Activated CD8-positive, alpha-beta memory T cell treated with anti-CD3 and anti-CD28 coated beads, Interleukin-2, amount 50 U/mL, for 48 hours (primary cell): ENCODE data around the gene BEGAIN.

Source experiments
- DNase-seq: peaks from one replicate; pipeline ENCODE4 v3.0.0-alpha.2; 2020

BEGAIN gene

GRCh38 chr14:100566586-100566985 is 20.6 kb downstream of the BEGAIN start:
- DNase-seq: no peak

- DNase-seq: no peak
Observed at GRCh38 chr14:100566119-100566518, 21.1 kb downstream of the BEGAIN start.

- DNase-seq: no peak
Observed at GRCh38 chr14:100565650-100566049, 21.6 kb downstream of the BEGAIN start.

GRCh38 chr14:100564512-100564911 is 22.7 kb downstream of the BEGAIN start:
- DNase-seq: no peak

- no peak for DNase-seq
Observed at GRCh38 chr14:100562751-100563150, 24.5 kb downstream of the BEGAIN start.

GRCh38 chr14:100561005-100561404 is 26.2 kb downstream of the BEGAIN start:
- DNase-seq: no peak

- DNase-seq: no peak
Observed at GRCh38 chr14:100560471-100560870, 26.7 kb downstream of the BEGAIN start.

GRCh38 chr14:100559455-100559854 is 27.8 kb downstream of the BEGAIN start:
- no peak for DNase-seq

- DNase-seq: no peak
Observed at GRCh38 chr14:100558966-100559365, 28.3 kb downstream of the BEGAIN start.

GRCh38 chr14:100558226-100558625 is 29.0 kb downstream of the BEGAIN start:
- DNase-seq: no peak

GRCh38 chr14:100557658-100558057 is 29.6 kb downstream of the BEGAIN start:
- no peak for DNase-seq

- no peak for DNase-seq
Observed at GRCh38 chr14:100556936-100557505, 30.2 kb downstream of the BEGAIN start.

- no peak for DNase-seq
Observed at GRCh38 chr14:100556140-100556475, 31.1 kb downstream of the BEGAIN start.

GRCh38 chr14:100555436-100556139 is 31.6 kb downstream of the BEGAIN start:
- DNase-seq: no peak

GRCh38 chr14:100554696-100555320 is 32.4 kb downstream of the BEGAIN start:
- DNase-seq: no peak

GRCh38 chr14:100554082-100554677 is 33.0 kb downstream of the BEGAIN start:
- no peak for DNase-seq

GRCh38 chr14:100553471-100553870 is 33.7 kb downstream of the BEGAIN start:
- no peak for DNase-seq

GRCh38 chr14:100552524-100553125 is 34.6 kb downstream of the BEGAIN start:
- DNase-seq: no peak

GRCh38 chr14:100551056-100551455 is 36.2 kb downstream of the BEGAIN start:
- DNase-seq: no peak

GRCh38 chr14:100549834-100550625 is 37.2 kb downstream of the BEGAIN start:
- no peak for DNase-seq

GRCh38 chr14:100548939-100549338 is 38.3 kb downstream of the BEGAIN start:
- no peak for DNase-seq

GRCh38 chr14:100548295-100548655 is 38.9 kb downstream of the BEGAIN start:
- DNase-seq: no peak
